T-helper 1 cell treated with Interleukin-12 subunit alpha and Interleukin-12 subunit beta and Interleukin-4 antibody, amounts not matched to agents 30 μg/mL and 1 μg/mL, for 36 hours (primary cell): ENCODE data around the gene IDH3B.

Source experiments
- H3K27ac Mint-ChIP-seq: one replicate; pipeline ENCODE4 v1.8.0; 2021; ENCODE audit warnings: mild to moderate bottlenecking, mixed read lengths
- H3K27me3 Mint-ChIP-seq: one replicate; pipeline ENCODE4 v1.8.0; 2021; ENCODE audit warnings: low read depth, mixed read lengths
- H3K36me3 Mint-ChIP-seq: one replicate; pipeline ENCODE4 v1.8.0; 2021; ENCODE audit warnings: low read depth, mixed read lengths
- H3K4me1 Mint-ChIP-seq: one replicate; pipeline ENCODE4 v1.8.0; 2021; ENCODE audit warnings: low read depth, mixed read lengths
- H3K4me3 Mint-ChIP-seq: one replicate; pipeline ENCODE4 v1.8.0; 2021; ENCODE audit warnings: mild to moderate bottlenecking, moderate library complexity, mixed read lengths
- H3K9me3 Mint-ChIP-seq: one replicate; pipeline ENCODE4 v1.8.0; 2021; ENCODE audit warnings: mixed read lengths

The IDH3B gene

GRCh38 chr20:2663887-2664719, at the start of gene IDH3B:
Gene IDH3B, minus strand, starts transcription at chr20:2664216. Its CDS starts 28 bp downstream, at chr20:2664188.
- H3K4me1 Mint-ChIP-seq: peaks cover 15% of the 10 kb centered on the region
- H3K27me3 Mint-ChIP-seq: peaks cover 9% of the 10 kb centered on the region
- no peaks in the 10 kb centered on the region for H3K9me3 Mint-ChIP-seq
- H3K27ac Mint-ChIP-seq: peak within 1 kb of the TSS; percentile 94
- H3K4me3 Mint-ChIP-seq: peak within 1 kb of the TSS; percentile 91
- peaks cover 25% of the 10 kb centered on the region for H3K36me3 Mint-ChIP-seq

GRCh38 chr20:2713285-2713684, 49.3 kb upstream of the IDH3B start:
- H3K27me3 Mint-ChIP-seq: peaks cover 3% of the 10 kb centered on the region
- no peak overlapping the region for H3K4me3 Mint-ChIP-seq
- H3K36me3 Mint-ChIP-seq: peaks cover 1% of the 10 kb centered on the region
- H3K27ac Mint-ChIP-seq: no peak overlapping the region
- H3K9me3 Mint-ChIP-seq: no peaks in the 10 kb centered on the region
- no peaks in the 10 kb centered on the region for H3K4me1 Mint-ChIP-seq

- Mint-ChIP-seq H3K36me3 (peaks cover 1% of the 10 kb centered on the region), H3K27me3 (no peaks in the 10 kb centered on the region), H3K4me1 (peaks cover 15% of the 10 kb centered on the region), H3K9me3 (no peaks in the 10 kb centered on the region), H3K27ac (no peak overlapping the region), H3K4me3 (no peak overlapping the region)
These were observed 45.4 kb upstream of the IDH3B start for GRCh38 chr20:2709205-2709981.

- H3K27ac Mint-ChIP-seq: no peak overlapping the region
- H3K36me3 Mint-ChIP-seq: peaks cover 1% of the 10 kb centered on the region
- peaks cover 15% of the 10 kb centered on the region for H3K4me1 Mint-ChIP-seq
- H3K27me3 Mint-ChIP-seq: no peaks in the 10 kb centered on the region
- H3K4me3 Mint-ChIP-seq: no peak overlapping the region
- no peaks in the 10 kb centered on the region for H3K9me3 Mint-ChIP-seq
These were observed 44.6 kb upstream of the IDH3B start for GRCh38 chr20:2708665-2709064.

- Mint-ChIP-seq H3K27me3 (no peaks in the 10 kb centered on the region), H3K36me3 (peaks cover 1% of the 10 kb centered on the region), H3K27ac (peak overlapping the region; percentile 18)
These were observed 44.0 kb upstream of the IDH3B start for GRCh38 chr20:2708073-2708415.

GRCh38 chr20:2707353-2708072, 43.5 kb upstream of the IDH3B start:
- peak overlapping the region; percentile 95 for H3K27ac Mint-ChIP-seq
- peaks cover 15% of the 10 kb centered on the region for H3K4me1 Mint-ChIP-seq
- H3K27me3 Mint-ChIP-seq: no peaks in the 10 kb centered on the region
- peaks cover 1% of the 10 kb centered on the region for H3K36me3 Mint-ChIP-seq
- H3K9me3 Mint-ChIP-seq: no peaks in the 10 kb centered on the region
- peak overlapping the region; percentile 71 for H3K4me3 Mint-ChIP-seq

More at GRCh38 chr20:2708073-2708415, 44.0 kb upstream of the IDH3B start:
- Mint-ChIP-seq H3K4me1 (peaks cover 15% of the 10 kb centered on the region), H3K4me3 (no peak overlapping the region), H3K9me3 (no peaks in the 10 kb centered on the region)

GRCh38 chr20:2706688-2707352, 42.8 kb upstream of the IDH3B start:
- peak overlapping the region; percentile 95 for H3K27ac Mint-ChIP-seq
- H3K4me3 Mint-ChIP-seq: peak overlapping the region; percentile 71
- no peaks in the 10 kb centered on the region for H3K27me3 Mint-ChIP-seq
- no peaks in the 10 kb centered on the region for H3K9me3 Mint-ChIP-seq
- H3K4me1 Mint-ChIP-seq: peaks cover 15% of the 10 kb centered on the region
- H3K36me3 Mint-ChIP-seq: peaks cover 1% of the 10 kb centered on the region

- peak overlapping the region; percentile 95 for H3K27ac Mint-ChIP-seq
- H3K4me1 Mint-ChIP-seq: peaks cover 15% of the 10 kb centered on the region
- H3K4me3 Mint-ChIP-seq: peak overlapping the region; percentile 71
- peaks cover 1% of the 10 kb centered on the region for H3K36me3 Mint-ChIP-seq
- no peaks in the 10 kb centered on the region for H3K27me3 Mint-ChIP-seq
- H3K9me3 Mint-ChIP-seq: no peaks in the 10 kb centered on the region
These were observed 42.1 kb upstream of the IDH3B start for GRCh38 chr20:2705931-2706645.

- H3K27ac Mint-ChIP-seq: no peak overlapping the region
- no peaks in the 10 kb centered on the region for H3K9me3 Mint-ChIP-seq
- no peak overlapping the region for H3K4me3 Mint-ChIP-seq
- peaks cover 1% of the 10 kb centered on the region for H3K36me3 Mint-ChIP-seq
- H3K4me1 Mint-ChIP-seq: peaks cover 17% of the 10 kb centered on the region
- no peaks in the 10 kb centered on the region for H3K27me3 Mint-ChIP-seq
These were observed 39.9 kb upstream of the IDH3B start for GRCh38 chr20:2703716-2704475.

- Mint-ChIP-seq H3K4me3 (no peak overlapping the region), H3K27me3 (peaks cover 4% of the 10 kb centered on the region), H3K9me3 (no peaks in the 10 kb centered on the region), H3K27ac (no peak overlapping the region), H3K36me3 (no peaks in the 10 kb centered on the region), H3K4me1 (peaks cover 15% of the 10 kb centered on the region)
These were observed 37.7 kb upstream of the IDH3B start for GRCh38 chr20:2701671-2702081.

GRCh38 chr20:2700913-2701620, 37.1 kb upstream of the IDH3B start:
- peaks cover 9% of the 10 kb centered on the region for H3K4me1 Mint-ChIP-seq
- no peak overlapping the region for H3K27ac Mint-ChIP-seq
- H3K9me3 Mint-ChIP-seq: no peaks in the 10 kb centered on the region
- H3K4me3 Mint-ChIP-seq: no peak overlapping the region
- H3K27me3 Mint-ChIP-seq: peaks cover 7% of the 10 kb centered on the region
- H3K36me3 Mint-ChIP-seq: no peaks in the 10 kb centered on the region

GRCh38 chr20:2699775-2700413, 35.9 kb upstream of the IDH3B start:
- Mint-ChIP-seq H3K4me3 (no peak overlapping the region), H3K27ac (no peak overlapping the region), H3K4me1 (peaks cover 11% of the 10 kb centered on the region), H3K36me3 (peaks cover 3% of the 10 kb centered on the region), H3K9me3 (no peaks in the 10 kb centered on the region), H3K27me3 (peaks cover 17% of the 10 kb centered on the region)
